Inferior parietal cortex (tissue), 1 donor: ENCODE results near the gene CDH10.

ENCODE experiments used
- DNase-seq: peaks from one replicate; pipeline ENCODE4 v3.0.0-alpha.2; 2016; ENCODE audit errors: extremely low spot score

The CDH10 gene

DNA sequence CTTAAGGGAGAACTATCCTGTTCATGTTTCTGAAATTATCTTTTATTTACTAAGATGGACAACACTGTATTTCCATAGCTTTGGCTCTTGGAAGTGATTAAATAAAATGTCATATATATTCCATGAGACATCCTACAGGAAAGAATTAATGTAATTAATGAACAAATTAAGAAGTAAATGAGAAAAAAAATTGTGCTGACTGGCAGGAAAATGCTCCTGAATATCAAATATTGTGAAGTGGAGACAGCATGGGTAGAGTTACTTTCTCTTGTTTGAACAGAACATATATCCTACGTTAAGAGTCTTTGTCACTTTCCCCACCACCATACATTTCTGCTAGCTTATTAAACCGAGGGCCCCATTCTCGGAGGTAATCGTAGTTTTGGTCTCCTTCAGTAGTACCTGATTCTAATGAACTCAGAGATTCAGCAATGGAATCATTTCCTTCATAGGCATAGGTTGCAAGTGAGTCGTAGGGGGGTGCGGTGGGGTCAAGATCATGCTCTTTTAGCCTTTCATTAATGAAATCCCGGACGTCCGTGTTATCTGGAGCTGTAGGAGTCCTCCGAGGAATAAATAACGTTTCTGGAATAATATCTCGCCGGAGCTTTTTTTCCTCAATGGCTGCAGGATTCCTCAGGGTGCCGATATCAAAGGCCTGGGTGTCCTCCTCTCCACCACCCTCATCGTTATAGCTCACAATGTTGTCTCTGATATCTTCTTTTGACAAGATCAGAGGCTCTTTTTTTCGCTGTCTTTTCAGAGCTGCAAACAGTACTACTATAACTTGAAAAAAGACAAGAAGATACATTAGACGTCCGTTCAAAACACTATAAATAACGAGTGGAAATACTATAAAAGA lies 157.2 kb downstream of the CDH10 start:
- no peak for DNase-seq

DNA sequence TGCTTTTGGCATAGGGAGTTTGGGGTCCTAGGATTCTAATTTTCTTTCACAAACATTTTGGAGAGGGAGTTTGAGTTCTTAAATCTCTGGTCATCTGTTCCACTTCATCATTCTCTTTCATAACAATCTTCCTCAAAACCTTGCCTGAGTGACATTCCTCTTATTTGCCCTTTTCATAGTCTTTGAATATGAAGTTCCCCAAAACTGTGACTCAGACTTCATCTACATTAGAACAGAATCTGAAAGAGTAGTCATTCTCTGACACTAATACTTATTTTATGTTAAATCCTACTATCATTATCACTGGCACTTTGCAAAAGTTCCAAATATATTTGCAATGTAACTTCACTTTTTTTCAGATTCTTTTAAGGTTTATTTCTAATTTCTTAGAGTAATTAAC lies 163.8 kb downstream of the CDH10 start:
- DNase-seq, result no peak

GRCh38 chr5:24477958-24478357 lies 166.8 kb downstream of the CDH10 start:
- no peak for DNase-seq

- DNase-seq, result no peak
Observed at GRCh38 chr5:24475101-24475500, 169.7 kb downstream of the CDH10 start.

DNA sequence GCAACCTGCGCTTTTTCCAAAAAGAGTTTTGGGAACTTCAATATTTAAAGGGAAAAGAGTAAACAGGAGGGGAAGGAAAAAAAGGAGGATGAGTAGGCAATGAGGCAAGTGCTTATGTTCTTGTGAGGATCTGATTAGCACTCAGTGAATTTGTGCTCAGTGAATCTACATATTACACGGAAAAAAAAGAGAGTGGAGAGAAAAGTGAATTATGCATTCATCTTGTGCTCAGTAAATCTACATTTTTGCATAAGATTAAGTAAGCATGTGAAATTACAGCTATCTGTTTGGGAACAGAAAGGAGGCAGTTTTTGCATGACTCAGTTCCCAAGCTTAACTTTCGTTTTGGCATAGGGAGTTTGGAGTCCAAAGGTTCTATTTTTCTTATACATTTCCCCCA lies 170.1 kb downstream of the CDH10 start:
- no peak for DNase-seq

GRCh38 chr5:24472518-24472917 lies 172.3 kb downstream of the CDH10 start:
- DNase-seq, result no peak

GRCh38 chr5:24444414-24444813 lies 200.4 kb downstream of the CDH10 start:
- DNase-seq, result no peak

GRCh38 chr5:24439465-24439864 lies 205.3 kb downstream of the CDH10 start:
- DNase-seq, result no peak
